ENCODE data around the gene APOBEC3H.

DNA sequence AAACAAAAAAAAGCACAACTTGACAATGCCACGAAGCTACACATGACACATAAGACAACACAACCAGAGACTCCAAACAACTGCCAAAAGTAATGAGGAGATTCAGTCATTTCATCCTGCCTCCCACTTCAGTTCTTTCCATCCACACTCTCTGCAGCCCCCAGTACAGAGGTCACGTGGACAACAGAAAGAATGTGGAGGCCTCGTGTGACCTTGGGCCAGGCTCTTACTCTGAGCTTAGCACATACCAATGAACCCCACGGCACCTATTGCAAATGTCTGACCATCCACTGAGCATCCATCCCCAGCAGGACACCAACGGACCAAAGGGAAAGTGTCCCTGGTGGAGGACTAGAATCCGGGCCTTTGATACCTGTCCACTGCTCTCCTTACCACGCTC, 42.9 kb downstream of the APOBEC3H start:
- TF ChIP-seq ZNF324 (CRISPR knock-in tag; IDR thresholded peaks at IDR 0.05) (no peak), BRF2 (IDR thresholded peaks at IDR 0.05; ENCODE audit: borderline replicate concordance, insufficient read depth, insufficient read length) (no peak), CC2D1A (IDR thresholded peaks at IDR 0.05) (no peak), ZFX (CRISPR knock-in tag; IDR thresholded peaks at IDR 0.05) (no peak), THRAP3 (IDR thresholded peaks at IDR 0.05; ENCODE audit: borderline replicate concordance) (no peak), GATA2 (CRISPR knock-in tag; IDR thresholded peaks at IDR 0.05) (no peak), ELF2 (CRISPR knock-in tag; IDR thresholded peaks at IDR 0.05) (no peak), CEBPG (CRISPR knock-in tag; IDR thresholded peaks at IDR 0.05) (no peak), CEBPG (tag; conservative IDR thresholded peaks at IDR 0.05 in 1 of 2, IDR thresholded peaks at IDR 0.05 in 1 of 2) (no peak), TAF1 (IDR thresholded peaks at IDR 0.05; ENCODE audit: control insufficient read depth, extremely low read depth, insufficient read depth, low read length, severe bottlenecking) (no peak), ZNF274 (IDR thresholded peaks at IDR 0.05; ENCODE audit: borderline replicate concordance, low read depth, low read length) (no peak), SRF (CRISPR knock-in tag; IDR thresholded peaks at IDR 0.05) (no peak), HIVEP1 (CRISPR knock-in tag; IDR thresholded peaks at IDR 0.05) (no peak)
- TF ChIP-seq, protein P1, sequence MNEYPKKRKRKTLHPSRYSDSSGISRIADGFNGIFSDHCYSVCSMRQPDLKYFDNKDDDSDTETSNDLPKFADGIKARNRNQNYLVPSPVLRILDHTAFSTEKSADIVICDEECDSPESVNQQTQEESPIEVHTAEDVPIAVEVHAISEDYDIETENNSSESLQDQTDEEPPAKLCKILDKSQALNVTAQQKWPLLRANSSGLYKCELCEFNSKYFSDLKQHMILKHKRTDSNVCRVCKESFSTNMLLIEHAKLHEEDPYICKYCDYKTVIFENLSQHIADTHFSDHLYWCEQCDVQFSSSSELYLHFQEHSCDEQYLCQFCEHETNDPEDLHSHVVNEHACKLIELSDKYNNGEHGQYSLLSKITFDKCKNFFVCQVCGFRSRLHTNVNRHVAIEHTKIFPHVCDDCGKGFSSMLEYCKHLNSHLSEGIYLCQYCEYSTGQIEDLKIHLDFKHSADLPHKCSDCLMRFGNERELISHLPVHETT (CRISPR knock-in tag; conservative IDR thresholded peaks at IDR 0.05 in 1 of 2, IDR thresholded peaks at IDR 0.05 in 1 of 2): no peak

Data from K562 (cell line).